Activated CD8-positive, alpha-beta memory T cell treated with anti-CD3 and anti-CD28 coated beads for 1 hour (primary cell): ENCODE measurements around the gene OR2G3.

Experiments used
- DNase-seq, 2 donors: peaks; one replicate each; pipeline ENCODE4 v3.0.0-alpha.2; 2020; ENCODE audit warnings: low read depth in 1 of 2; ENCODE audit errors: extremely low read depth in 1 of 2

OR2G3 gene

DNA sequence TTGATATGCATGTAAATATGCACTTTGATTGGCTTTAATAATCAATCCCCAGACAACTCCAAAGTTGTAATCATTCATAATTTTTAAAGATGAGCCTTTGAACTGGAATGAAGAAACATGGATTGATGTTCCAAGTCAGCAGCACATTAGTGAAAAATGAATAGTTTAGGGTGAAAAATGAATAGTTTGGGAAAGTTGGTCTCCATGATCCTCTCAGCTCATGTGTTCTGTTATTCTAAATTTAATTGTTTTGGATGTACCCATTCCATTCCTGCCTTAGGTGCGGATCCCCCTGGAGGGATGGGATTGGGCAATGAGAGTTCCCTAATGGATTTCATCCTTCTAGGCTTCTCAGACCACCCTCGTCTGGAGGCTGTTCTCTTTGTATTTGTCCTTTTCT is at the start of gene OR2G3:
Gene OR2G3 (plus strand): TSS at position 301 of the 400 bp plus-strand sequence. CDS start 0 bp downstream, at position 301.
- DNase-seq = no peak

DNA sequence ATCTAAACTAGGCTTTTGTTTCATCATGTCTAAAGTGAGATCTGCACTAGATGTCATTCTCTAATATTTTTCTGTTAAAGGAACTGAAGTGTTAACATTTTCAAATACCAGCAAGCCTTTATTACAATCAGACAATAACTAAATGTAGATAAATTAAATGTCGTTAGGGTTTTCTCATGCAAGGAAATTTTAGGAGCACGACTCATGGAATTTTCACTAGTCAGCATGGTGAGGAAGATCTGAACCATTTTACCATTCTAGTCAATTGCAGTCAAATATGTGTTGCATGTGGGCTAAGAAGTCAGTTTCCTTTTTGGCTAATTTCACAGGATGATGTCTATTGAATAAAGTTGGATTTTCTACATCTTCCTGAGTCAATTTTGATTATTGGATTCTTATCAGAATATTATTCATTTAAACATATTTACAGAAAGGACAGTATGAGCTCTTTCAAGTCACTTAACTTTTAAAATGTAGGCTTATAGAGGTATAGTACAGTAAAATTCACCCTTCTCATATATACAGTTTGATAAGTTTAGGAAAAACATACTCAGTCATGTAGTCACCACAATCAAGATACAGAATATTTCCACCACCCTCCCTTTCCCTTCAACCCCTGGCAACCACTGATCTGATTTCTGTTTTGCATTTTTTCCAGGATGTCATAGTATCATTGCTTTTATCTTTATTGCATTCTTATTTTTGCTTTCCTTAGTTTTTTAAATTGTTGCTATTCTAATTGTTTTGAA is 47.3 kb upstream of the OR2G3 start:
- no peak for DNase-seq

DNA sequence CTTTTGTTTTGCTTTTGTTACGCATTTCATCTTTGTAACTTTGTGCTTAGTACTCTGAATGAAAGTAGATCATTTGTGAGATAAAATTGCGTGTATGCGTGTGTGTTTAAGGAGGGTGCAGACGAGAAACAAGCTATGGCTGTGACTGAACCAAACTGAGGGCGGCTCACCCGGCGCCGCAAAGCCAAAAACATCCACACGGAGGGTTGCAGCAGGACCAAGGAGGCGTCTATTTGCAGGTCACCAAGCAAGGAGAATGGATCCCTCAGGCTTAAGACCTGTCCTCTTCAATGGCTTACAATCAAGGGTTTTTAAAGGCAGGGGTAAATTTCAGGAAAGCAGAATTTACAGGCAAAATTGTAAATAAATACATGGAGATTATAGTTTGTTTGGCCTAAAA is 43.7 kb upstream of the OR2G3 start:
- no peak for DNase-seq

DNA sequence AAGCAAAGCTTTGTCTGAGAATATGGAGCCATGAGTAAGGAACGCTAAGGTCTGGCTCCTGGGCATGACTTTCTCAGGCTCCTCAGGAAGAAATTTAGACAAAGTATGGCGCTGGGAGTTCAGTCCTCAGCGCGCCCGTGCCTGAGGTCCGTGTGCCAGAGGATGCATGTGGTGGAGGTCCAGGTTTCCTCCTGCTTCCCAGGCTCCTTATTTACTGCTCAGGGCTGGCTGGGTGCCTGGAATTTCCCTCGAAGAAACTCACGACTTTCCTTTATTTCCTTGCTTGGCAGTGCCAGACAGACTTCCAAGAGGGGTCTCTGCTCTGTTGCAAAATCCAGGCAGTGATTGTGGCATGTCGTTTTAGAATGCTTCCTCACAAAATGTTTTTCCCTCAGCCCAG is 43.2 kb upstream of the OR2G3 start:
- DNase-seq = no peak

DNA sequence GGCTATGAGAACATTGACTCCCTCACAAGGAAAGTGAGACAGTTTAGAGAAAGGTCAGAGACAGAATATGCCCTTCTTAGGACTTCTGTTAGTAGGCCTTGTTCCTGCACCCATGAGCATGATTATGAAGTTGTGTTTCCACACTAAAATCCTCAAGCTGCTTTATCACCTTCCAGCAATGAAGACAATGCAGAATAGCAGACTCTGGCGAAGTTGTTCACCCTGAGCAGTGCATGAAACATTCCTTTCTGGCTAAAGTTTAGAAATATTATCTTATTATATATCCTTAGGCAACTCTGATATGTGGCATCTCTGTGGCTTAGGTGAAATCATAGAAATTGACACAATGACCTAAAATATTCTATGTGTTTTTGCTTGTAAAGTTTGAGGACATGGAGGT is 31.1 kb upstream of the OR2G3 start:
- no peak for DNase-seq

DNA sequence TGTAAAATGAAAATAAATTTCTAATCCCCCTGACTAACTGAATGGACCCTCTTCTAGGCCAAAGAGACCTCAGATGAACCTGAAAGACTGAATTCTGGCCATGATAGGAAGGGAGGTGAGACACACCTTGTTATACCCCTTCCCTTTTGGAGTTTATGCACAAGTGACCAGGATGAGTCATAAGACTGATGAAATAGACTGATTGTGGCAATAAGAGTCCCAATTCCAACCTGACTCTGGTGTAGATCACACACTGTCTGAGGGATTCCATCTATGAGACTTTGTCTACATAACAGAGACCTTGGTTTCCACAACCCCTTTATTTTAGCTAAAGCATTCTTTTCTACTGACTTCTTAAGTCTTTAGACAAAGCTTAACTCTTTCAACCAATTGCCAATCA is 30.7 kb upstream of the OR2G3 start:
- DNase-seq = no peak

DNA sequence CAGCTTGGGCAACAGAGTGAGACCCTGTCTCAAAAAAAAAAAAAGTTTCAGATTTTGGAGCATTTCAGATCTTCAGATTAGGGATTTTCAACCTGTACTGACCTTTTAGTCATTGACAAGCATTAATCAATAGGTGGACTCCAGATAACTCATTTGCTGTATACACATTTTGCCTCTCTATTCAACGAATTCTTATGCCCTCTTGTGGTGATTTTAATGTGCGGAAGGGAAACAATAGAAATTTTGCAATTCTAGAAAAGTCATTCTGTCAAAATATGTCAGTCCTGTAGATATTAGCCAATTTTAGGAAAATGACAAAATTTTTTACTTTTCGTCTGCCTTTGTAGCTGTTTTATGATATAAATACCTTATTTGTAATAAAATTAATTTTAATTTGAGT is 28.9 kb upstream of the OR2G3 start:
- DNase-seq = no peak

DNA sequence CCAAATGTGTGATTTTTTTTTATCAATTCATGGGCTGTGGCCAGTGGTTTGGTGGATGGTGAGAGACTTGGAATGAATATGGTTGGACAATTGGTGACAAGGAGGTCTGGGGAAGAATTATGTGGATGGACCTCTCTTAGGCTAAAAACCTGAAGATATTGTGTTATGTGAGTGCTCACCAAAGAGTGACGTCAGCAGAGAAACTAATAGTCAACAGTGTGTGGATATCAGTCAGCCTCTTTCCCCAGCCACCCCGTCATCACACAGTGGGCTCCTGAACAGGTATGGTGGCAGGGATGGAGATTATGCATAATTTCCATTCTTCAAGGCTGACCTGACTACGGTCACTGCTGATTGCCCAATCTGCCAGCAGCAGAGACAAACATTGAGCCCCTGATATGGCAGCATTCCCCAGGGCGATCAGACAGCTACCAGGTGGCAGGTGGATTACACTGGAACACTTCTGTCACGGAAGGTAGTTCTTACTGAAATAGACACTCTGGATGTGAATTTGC is 26.4 kb upstream of the OR2G3 start:
- no peak for DNase-seq

DNA sequence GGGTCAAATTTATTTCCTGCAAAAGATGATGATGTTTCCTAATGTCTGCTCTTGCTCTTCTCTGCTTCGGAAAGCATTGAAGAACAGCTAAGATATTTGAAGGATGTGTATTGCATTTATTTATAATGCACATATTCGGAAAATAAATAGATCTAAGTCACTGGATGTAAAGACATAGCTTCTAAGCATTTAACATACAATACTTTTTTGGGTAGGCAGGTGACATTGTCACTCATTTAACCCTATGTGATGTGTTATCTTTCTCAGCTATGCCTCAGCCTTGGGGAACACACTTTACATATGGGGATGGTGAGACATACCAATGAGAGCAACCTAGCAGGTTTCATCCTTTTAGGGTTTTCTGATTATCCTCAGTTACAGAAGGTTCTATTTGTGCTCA is 17.3 kb upstream of the OR2G3 start, which contains the start of gene OR2G2:
Gene OR2G2 (plus strand): TSS at position 301 of the 400 bp plus-strand sequence. CDS start 0 bp downstream, at position 301.
- DNase-seq = no peak

DNA sequence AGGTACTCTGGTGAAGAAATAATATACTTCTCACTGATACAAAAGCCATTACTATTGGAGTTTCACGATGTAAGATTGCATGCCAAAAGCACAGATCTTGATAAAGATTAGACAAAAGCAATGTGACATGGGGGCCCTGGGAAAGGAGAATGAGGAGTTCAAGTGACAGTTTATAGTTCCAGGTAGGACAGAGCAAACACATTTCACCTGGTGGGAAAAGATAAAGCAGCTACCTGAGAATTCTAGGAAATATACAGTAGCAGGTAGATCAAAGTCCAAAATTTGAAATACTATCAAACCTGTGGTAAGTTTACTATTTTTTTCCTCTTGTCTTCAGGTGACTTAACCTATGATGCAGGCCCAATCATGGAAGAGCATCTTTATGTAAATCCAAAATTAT is 8.0 kb downstream of the OR2G3 start:
- no peak for DNase-seq

DNA sequence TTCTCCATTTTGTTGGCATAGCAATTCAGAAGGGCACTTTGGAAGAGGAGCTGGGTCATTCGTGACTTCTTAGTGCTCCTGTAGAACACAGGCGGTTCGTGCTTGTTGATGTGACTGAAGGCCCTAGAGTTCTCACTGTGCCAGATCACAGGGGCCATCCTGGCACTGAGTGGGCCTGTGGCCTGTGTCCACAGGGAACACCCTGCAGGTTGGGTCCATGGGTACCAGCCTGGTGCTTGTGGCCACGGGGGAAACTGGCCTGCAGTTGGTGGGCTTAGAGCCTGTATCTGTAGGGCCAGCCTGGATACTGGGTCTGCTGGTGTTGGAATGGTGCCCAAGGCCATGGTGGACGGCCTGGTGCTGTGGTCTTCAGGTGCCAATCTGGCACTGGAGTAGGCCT is 9.2 kb downstream of the OR2G3 start:
- DNase-seq = no peak

DNA sequence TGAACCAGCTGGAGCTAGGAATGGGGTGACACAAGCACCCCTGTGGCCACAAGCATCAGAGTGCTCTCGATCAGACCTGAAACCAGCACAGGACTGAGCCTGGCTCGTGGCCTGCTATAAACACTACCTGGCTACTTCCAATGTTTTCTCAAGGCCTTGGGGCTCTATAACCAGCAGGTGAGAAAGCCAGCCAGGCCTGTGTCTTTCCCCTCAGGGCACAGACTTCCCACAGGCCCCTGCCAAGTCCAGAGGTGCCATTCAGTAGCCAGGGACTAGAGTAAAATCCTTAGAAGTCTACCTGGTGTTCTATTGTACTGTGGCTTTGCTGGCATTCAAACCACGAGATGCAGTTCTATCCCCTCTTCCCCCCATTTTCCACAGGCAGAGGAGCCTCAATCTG is 22.6 kb downstream of the OR2G3 start:
- DNase-seq = no peak

DNA sequence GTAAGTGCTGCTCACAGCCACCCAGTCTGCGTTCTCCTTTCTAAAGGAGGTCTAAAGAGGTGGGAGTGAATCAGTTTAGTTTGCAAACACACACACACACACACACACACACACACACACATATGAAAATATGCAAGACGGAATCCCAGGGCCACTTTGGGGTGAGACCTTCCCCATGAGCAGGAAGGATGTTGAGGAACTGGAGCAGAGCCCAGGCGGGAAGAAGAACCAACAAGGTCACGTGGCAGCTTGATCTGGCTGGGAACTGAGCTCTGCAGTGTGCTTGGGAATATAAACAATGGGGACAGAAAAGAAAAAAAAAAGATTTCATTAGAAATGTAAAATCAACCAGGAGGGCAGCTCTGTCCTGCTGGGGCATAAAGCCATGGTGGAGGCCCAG is 32.6 kb downstream of the OR2G3 start:
- DNase-seq = no peak

DNA sequence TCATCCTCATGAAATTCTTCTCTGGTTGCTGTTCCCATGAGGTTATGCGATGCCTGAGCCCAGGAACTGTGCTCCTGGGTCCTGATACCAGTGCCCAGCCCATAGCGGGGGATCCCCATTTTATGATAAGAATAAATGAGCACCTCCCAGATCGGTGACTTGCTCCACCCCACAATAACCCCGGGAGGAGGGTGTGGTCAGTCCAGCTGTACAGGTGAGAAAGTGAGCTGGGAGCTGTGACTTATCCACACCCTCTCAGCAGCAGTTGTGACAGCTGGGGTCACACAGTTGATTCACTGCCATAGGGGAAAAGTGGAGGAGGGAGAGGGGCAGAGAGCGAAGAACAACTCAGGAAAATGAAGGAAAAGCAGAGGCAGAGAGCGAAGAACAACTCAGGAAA is 33.4 kb downstream of the OR2G3 start:
- no peak for DNase-seq

DNA sequence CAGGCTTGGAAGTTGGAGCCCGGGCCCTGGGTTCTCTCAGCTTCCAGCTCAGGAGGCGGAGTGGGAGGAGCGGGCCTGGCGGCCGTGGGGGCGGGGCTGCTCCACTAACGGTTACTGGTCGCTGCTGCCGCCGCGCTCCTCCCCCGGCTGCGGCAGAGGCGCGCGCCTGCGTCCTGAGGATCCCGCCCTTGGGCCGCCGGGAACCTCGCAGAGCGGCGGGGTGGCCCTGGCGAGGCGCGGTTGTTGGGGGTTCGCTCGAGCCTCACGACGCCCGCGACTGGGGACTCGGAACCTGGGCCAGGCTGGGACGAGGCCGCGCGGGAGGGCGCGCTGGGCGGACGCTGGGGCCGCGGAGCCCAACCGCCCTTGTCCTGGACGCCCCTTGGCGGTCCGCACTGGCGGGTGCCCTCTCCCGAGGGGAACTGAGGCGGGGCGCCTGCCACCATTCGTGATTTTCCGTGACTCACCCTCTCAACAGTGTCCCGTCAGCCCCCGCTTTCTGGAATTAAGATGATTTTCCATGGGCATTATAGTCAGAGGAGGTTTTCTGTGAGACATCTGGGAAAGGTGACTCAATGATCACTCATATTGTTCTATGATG is 34.1 kb downstream of the OR2G3 start:
- DNase-seq = no peak

DNA sequence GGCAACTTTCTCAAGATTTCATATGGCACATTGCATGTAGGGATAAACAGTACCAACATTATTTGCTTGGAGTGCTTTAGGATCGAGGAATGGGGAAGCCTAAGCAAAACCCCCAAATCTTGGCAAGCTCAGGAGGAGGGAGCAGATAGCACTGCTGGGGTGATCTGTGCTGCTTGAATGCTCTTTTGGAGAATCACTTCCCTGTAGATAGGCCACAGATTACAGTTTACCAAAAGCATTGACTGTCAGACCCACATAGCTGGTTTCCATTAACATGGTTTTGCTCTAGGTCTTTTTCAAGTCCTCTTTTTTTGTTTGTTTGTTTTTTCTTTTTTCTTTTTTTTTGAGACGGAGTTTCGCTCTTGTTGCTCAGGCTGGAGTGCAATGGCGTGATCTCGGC is 37.4 kb downstream of the OR2G3 start:
- DNase-seq = no peak

DNA sequence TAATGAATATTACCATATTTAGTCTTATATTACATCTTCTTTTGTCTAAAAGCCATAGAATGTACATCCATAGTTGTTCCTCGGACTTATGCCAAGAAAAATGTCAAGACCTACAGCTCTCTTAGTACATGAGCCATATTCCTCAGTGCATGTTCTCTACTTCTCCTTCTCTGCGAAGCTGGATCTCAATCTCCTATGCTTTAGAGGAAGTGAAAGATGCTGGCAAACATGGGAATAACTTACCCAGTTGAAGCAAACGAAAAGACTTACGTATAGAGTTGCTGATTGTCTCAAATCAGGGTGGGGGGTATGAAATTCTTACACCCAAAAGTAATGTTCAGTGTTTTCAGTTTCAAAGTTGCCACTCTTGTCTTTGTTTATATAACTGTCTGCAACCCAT is 41.5 kb downstream of the OR2G3 start:
- DNase-seq = no peak

DNA sequence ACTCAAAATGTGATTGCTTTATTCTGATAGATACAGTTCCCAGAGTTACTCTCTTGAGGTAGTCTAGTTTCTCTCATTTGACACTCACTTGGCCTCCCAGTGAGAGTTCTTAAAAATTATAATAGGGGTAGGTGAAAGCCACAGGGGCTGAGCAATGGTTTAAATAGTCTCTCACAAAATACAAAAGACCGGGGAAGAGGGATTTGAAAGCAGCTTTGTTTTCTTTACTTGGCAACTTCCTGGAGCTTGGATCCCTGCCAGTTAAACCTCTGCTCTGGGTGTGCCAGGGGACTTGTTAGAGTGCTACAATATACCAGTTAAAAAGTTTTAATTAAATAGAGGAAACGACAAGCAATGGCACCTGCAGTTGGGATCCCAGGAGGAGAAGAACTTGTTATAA is 42.5 kb downstream of the OR2G3 start:
- no peak for DNase-seq

DNA sequence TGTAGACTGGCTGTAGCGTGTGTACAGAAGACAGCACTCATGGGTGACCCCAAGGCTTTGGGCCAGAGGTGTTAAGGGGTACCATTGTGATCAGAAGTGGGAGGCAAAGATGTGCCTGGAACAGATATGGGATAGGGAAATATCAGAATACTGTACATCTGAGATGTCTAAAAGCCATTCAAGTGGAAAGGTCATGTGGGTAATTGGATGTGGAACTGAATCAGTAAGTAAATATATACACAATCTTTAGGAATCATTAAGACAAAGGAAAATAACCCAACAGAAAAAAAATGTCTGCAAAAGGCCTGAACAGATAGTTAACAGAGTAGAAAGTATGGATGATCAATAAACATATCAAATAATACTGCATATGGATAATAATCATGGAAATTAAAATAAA is 47.7 kb downstream of the OR2G3 start:
- DNase-seq = no peak
